GM12878 (cell line): ENCODE data around the gene LCN1. TPM values are rescaled to one million over a fixed set of nuclear protein-coding genes. Genes with fewer than 3 reads are reported as not detected.

Source experiments
- ATAC-seq: fragments of 200-7000 bp; cut with Tn5 transposase; 3 replicates; pipeline ENCODE4 v1.9.1; 2020; ENCODE audit warnings: mild to moderate bottlenecking, moderate library complexity
- BruUV-seq: library from RNA; stranded (reverse); fragments of 400-500 nt; replicated peaks from 2 replicates; lab custom pipeline; 2021; lab: Mats Ljungman, UMichigan
- CTCF ChIA-PET: fragments of 300-600 bp; sonication (Branson Sonifier 250); formaldehyde crosslinking; extraction: SDS; loops from one replicate; lab custom pipeline; 2021; ENCODE audit warnings: inconsistent platforms; lab: Yijun Ruan, JAX
- POLR2A ChIA-PET: fragments of 350-600 bp; formaldehyde crosslinking; extraction: SDS; loops from one replicate; lab custom pipeline; 2021; ENCODE audit warnings: inconsistent platforms; lab: Charles Lee
- RAD21 ChIA-PET: fragments of 300-600 bp; sonication (Branson Sonifier 250); formaldehyde crosslinking; loops from one replicate; lab custom pipeline; 2023; ENCODE audit warnings: antibody characterized with exemption; ENCODE audit not compliant: unreplicated experiment; lab: Charles Lee
- SMC1A ChIA-PET: fragments of 300-600 bp; sonication (Branson Sonifier 250); formaldehyde crosslinking; loops from one replicate; lab custom pipeline; 2023; ENCODE audit not compliant: unreplicated experiment, uncharacterized antibody; lab: Charles Lee
- DNase-seq: peaks from one replicate; pipeline ENCODE4 v3.0.0-alpha.2; 2011; ENCODE audit warnings: low read depth, low spot score
- FAIRE-seq: peaks from 3 replicates; lab custom pipeline; 2011; peaks lifted over from hg19 to GRCh38; lab: Jason Lieb, UNC
- H2AFZ ChIP-seq: 2 replicates; pipeline ENCODE4 v1.6.0; 2011; ENCODE audit warnings: low read depth, low read length, control low read depth; ENCODE audit not compliant: control insufficient read depth
- H3K27ac ChIP-seq: 2 replicates; pipeline ENCODE4 v1.5.1; 2011; ENCODE audit warnings: control low read depth; ENCODE audit not compliant: control insufficient read depth, insufficient read depth
- H3K27me3 ChIP-seq, 2 experiments: replicated peaks in 1 of 2; 2 replicates each; pipeline versions ENCODE4 v1.6.0 to v1.6.1; 2011; ENCODE audit warnings: low read length in 1 of 2; ENCODE audit not compliant: control insufficient read depth in 2 of 2, insufficient read depth in 2 of 2
- H3K36me3 ChIP-seq, 2 experiments: 2 replicates each; pipeline ENCODE4 v1.5.1; 2011; ENCODE audit warnings: low read length in 1 of 2; ENCODE audit not compliant: control insufficient read depth in 2 of 2, insufficient read depth in 2 of 2
- H3K4me1 ChIP-seq: 2 replicates; pipeline ENCODE4 v1.6.1; 2011; ENCODE audit warnings: mild to moderate bottlenecking, low read length, moderate library complexity, mixed read lengths; ENCODE audit not compliant: control insufficient read depth, insufficient read depth
- H3K4me2 ChIP-seq: 2 replicates; pipeline ENCODE4 v1.6.0; 2011; ENCODE audit warnings: control low read depth; ENCODE audit not compliant: control insufficient read depth, insufficient read depth
- H3K4me3 ChIP-seq: fragments of 200-600 bp; sonication (generic); 2 replicates; pipeline ENCODE4 v1.5.1; 2016
- H3K79me2 ChIP-seq: 2 replicates; pipeline ENCODE4 v1.6.0; 2011; ENCODE audit warnings: low read length; ENCODE audit not compliant: control insufficient read depth, insufficient read depth
- H3K9ac ChIP-seq: 2 replicates; pipeline ENCODE4 v1.8.0; 2011; ENCODE audit warnings: low read length, control low read depth, mixed read lengths; ENCODE audit not compliant: control insufficient read depth, insufficient read depth
- H3K9me3 ChIP-seq: replicated peaks from 3 replicates; pipeline ENCODE4 v1.5.1; 2011; ENCODE audit warnings: mild to moderate bottlenecking, low read length; ENCODE audit not compliant: control insufficient read depth, insufficient read depth
- H4K20me1 ChIP-seq: 2 replicates; pipeline ENCODE4 v1.6.0; 2011; ENCODE audit not compliant: control insufficient read depth, insufficient read depth
- EP300 ChIP-seq, 2 experiments: fragments of 150-350 bp in 1 of 2; IDR thresholded peaks; 2 replicates each; pipeline ENCODE4 v1.6.1; 2011 to 2012; ENCODE audit warnings: low read depth in 2 of 2, low read length in 2 of 2, borderline replicate concordance in 1 of 2, improper control_type of control experiment in 1 of 2, inconsistent platforms in 1 of 2; ENCODE audit not compliant: control insufficient read depth in 1 of 2
- KLF5 ChIP-seq: fragments of 450-650 bp; IDR thresholded peaks from 2 replicates; pipeline ENCODE4 v1.6.1; 2014; ENCODE audit warnings: mild to moderate bottlenecking; ENCODE audit not compliant: partially characterized antibody
- MTA2 ChIP-seq: fragments of 450-650 bp; IDR thresholded peaks from 2 replicates; pipeline ENCODE4 v1.6.1; 2016; ENCODE audit warnings: low read depth, mild to moderate bottlenecking, moderate library complexity
- NFXL1 ChIP-seq: fragments of 450-650 bp; IDR thresholded peaks from 2 replicates; pipeline ENCODE4 v1.6.1; 2017; ENCODE audit warnings: antibody characterized with exemption, mild to moderate bottlenecking, borderline replicate concordance
- SIN3A ChIP-seq: IDR thresholded peaks from 2 replicates; pipeline ENCODE4 v1.6.1; 2012; ENCODE audit warnings: low read depth, low read length, improper control_type of control experiment
- SREBF2 ChIP-seq: IDR thresholded peaks from 2 replicates; pipeline ENCODE4 v1.6.1; 2012; ENCODE audit warnings: mild to moderate bottlenecking, low read length
- YY1 ChIP-seq: IDR thresholded peaks from 2 replicates; pipeline ENCODE4 v1.6.1; 2011; ENCODE audit warnings: low read depth, mild to moderate bottlenecking, low read length
- ZZZ3 ChIP-seq: IDR thresholded peaks from 2 replicates; pipeline ENCODE4 v1.6.1; 2011; ENCODE audit warnings: low read depth; ENCODE audit not compliant: control insufficient read depth, insufficient read length
- WGBS: methylation state at CpG from one replicate; pipeline ENCODE4 v1.1.6; 2016; ENCODE audit warnings: low lambda C conversion rate; ENCODE audit not compliant: insufficient replicate concordance, insufficient coverage; ENCODE audit errors: missing lambda C conversion rate; 5-methylcytosine and 5-hydroxymethylcytosine counted together
- in situ Hi-C: fragments of 300-500 bp; cut with MboI; formaldehyde crosslinking; loops from 9 replicates; pipeline ENCODE4 v1.14.3; 2018; ENCODE audit warnings: mixed read lengths
- intact Hi-C: fragments of 100-400 bp; cut with micrococcal nuclease; formaldehyde crosslinking; loops from one replicate; pipeline ENCODE4 v1.14.2; 2022; ENCODE audit not compliant: unreplicated experiment
- polyA plus RNA-seq, 11 experiments: library from polyadenylated mRNA; depleted of rRNA in 4 of 11; unstranded in 6 of 11; stranded (reverse) in 5 of 11; fragments of >200 nt; fragmentation: Nextera tagmentation in 4 of 11; fragmentation: Illumina TruSeq in 1 of 11; extraction: Ambion mirVana in 4 of 11; extraction: Trizol in 1 of 11; gene quantifications; 1 replicate in 1 of 11; 2 replicates in 10 of 11; pipeline versions ENCODE4 v1.2.1 to v1.2.3, GENCODE V29; 2011 to 2016; ENCODE audit warnings: inconsistent platforms in 2 of 11, missing spikeins in 2 of 11, low read depth in 1 of 11
- total RNA-seq, 4 experiments: library from RNA; depleted of rRNA in 3 of 4; stranded (reverse); fragments of >200 nt in 3 of 4; fragmentation: Illumina TruSeq in 1 of 4; extraction: Trizol in 1 of 4; gene quantifications; 2 replicates each; pipeline versions ENCODE4 v1.2.1 to v1.2.3, GENCODE V29; 2013 to 2021
- TF ChIP-seq, protein P1 (sequence below): fragments of 450-650 bp; formaldehyde crosslinking; IDR thresholded peaks from 2 replicates; pipeline ENCODE4 v1.4.0; 2022; ENCODE audit warnings: mild to moderate bottlenecking, moderate library complexity

The LCN1 gene
- total and polyA plus RNA-seq, 10 of the 15 experiments (the other 5 are each of a cell fraction or from before 2014, with no cell fraction given) = not detected

DNA sequence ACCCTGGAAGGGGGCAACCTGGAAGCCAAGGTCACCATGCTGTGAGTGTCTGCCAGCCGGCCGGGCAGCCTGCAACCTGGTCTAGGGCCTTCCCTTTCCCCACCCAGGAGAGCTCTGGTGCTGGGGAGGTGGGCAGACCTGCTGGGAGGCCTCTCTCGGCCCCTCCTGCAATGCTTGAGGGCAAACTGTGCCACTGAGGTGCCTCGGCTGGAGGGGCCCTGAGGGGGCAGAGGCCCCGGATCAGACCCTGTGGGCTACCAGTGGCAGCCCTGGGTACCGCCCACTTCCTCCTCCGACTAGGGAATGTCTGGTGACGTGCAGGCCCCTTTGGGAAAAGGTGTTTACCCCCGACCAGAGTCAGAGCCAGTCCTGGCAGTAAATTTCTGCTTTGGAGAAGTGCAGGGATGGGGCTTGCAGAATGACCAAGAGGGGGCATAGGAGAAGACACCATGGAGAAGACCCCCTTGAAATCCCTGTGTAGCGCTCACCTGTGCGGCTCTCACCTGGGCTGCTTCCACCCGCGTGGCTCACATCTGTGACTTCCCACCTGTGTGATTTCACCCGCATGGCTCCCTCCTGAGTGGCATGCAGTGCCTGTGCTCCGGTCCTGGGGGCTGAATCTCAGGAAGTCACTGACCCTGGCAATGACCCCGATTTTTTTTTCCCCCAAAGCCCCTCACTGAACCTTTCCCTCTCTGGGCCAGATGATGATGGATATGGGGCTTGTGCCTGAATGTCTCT lies 1.1 kb downstream of the LCN1 start:
- 38% methylated on average over 16 of the region's 16 CpGs for WGBS
- H3K4me2 ChIP-seq = no peak overlapping the region
- ChIA-PET POLR2A (no interaction called here), CTCF (no interaction called here), RAD21 (no interaction called here), SMC1A (no interaction called here)
- ATAC-seq = no peak
- H3K9ac ChIP-seq = no peak overlapping the region
- no peaks in the 10 kb centered on the region for H3K27me3 ChIP-seq
- no peaks in the 10 kb centered on the region for H3K4me1 ChIP-seq
- H2AFZ ChIP-seq = no peak overlapping the region
- no peak for DNase-seq
- intact Hi-C loops (no loop called here), in situ Hi-C loops (no loop called here)
- no peaks in the 10 kb centered on the region for H4K20me1 ChIP-seq
- TF ChIP-seq SIN3A (no peak), KLF5 (no peak), NFXL1 (no peak), EP300 (IDR thresholded peaks at IDR 0.05; ENCODE audit: borderline replicate concordance in 1 of 2, control insufficient read depth in 1 of 2, low read depth in 2 of 2, low read length in 2 of 2) (no peak), SREBF2 (no peak), MTA2 (no peak), ZZZ3 (no peak), YY1 (no peak)
- TF ChIP-seq, protein P1, sequence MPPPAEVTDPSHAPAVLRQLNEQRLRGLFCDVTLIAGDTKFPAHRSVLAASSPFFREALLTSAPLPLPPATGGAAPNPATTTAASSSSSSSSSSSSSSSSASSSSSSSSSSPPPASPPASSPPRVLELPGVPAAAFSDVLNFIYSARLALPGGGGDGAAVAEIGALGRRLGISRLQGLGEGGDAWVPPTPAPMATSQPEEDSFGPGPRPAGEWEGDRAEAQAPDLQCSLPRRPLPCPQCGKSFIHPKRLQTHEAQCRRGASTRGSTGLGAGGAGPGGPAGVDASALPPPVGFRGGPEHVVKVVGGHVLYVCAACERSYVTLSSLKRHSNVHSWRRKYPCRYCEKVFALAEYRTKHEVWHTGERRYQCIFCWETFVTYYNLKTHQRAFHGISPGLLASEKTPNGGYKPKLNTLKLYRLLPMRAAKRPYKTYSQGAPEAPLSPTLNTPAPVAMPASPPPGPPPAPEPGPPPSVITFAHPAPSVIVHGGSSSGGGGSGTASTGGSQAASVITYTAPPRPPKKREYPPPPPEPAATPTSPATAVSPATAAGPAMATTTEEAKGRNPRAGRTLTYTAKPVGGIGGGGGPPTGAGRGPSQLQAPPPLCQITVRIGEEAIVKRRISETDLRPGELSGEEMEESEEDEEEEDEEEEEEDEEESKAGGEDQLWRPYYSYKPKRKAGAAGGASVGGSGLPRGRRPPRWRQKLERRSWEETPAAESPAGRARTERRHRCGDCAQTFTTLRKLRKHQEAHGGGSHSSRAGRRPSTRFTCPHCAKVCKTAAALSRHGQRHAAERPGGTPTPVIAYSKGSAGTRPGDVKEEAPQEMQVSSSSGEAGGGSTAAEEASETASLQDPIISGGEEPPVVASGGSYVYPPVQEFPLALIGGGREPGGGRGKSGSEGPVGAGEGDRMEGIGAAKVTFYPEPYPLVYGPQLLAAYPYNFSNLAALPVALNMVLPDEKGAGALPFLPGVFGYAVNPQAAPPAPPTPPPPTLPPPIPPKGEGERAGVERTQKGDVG = no peak
- H3K9me3 ChIP-seq = no peaks in the 10 kb centered on the region
- no peaks in the 10 kb centered on the region for H3K79me2 ChIP-seq
- FAIRE-seq = no peak
- no TSS peak for BruUV-seq
- H3K4me3 ChIP-seq = no peak overlapping the region
- H3K27ac ChIP-seq = no peak overlapping the region
- H3K36me3 ChIP-seq = no peaks in the 10 kb centered on the region
